Activated T-helper 1 cell treated with anti-CD3 and anti-CD28 coated beads, Interleukin-12 subunit alpha, Interleukin-12 subunit beta, Interleukin-2, Interleukin-4 antibody, amounts not matched to agents 30 ng/mL and 10 ng/mL and 1 ng/mL, durations not matched to agents 14 hours and 24 hours and 36 hours (primary cell): ENCODE results near the gene DLST. TPM values are rescaled to one million over a fixed set of nuclear protein-coding genes. Genes with fewer than 3 reads are reported as not detected.

Source experiments
- DNase-seq: peaks from one replicate; pipeline ENCODE4 v3.0.0; 2021; ENCODE audit warnings: low spot score
- H3K27ac Mint-ChIP-seq: one replicate; pipeline ENCODE4 v1.8.0; 2021; ENCODE audit warnings: mild to moderate bottlenecking, mixed read lengths
- H3K27me3 Mint-ChIP-seq: one replicate; pipeline ENCODE4 v1.8.0; 2022; ENCODE audit warnings: mild to moderate bottlenecking, moderate library complexity, mixed read lengths; ENCODE audit not compliant: insufficient read depth
- H3K36me3 Mint-ChIP-seq: one replicate; pipeline ENCODE4 v1.8.0; 2021; ENCODE audit warnings: low read depth, mixed read lengths
- H3K4me1 Mint-ChIP-seq: one replicate; pipeline ENCODE4 v1.8.0; 2021; ENCODE audit warnings: low read depth, mixed read lengths
- H3K4me3 Mint-ChIP-seq: one replicate; pipeline ENCODE4 v1.8.0; 2021; ENCODE audit warnings: mild to moderate bottlenecking, moderate library complexity, mixed read lengths
- H3K9me3 Mint-ChIP-seq: one replicate; pipeline ENCODE4 v1.8.0; 2021; ENCODE audit warnings: mixed read lengths
- intact Hi-C: fragments of 100-400 bp; cut with micrococcal nuclease; formaldehyde crosslinking; loops from one replicate; pipeline ENCODE4 v1.15.1; 2024
- total RNA-seq: library from RNA; stranded (reverse); gene quantifications from 2 replicates; pipeline ENCODE4 v1.2.3, GENCODE V29; 2022

DLST gene
- total RNA-seq, 1 donor from 2014 or later: 98.9 TPM

DNA sequence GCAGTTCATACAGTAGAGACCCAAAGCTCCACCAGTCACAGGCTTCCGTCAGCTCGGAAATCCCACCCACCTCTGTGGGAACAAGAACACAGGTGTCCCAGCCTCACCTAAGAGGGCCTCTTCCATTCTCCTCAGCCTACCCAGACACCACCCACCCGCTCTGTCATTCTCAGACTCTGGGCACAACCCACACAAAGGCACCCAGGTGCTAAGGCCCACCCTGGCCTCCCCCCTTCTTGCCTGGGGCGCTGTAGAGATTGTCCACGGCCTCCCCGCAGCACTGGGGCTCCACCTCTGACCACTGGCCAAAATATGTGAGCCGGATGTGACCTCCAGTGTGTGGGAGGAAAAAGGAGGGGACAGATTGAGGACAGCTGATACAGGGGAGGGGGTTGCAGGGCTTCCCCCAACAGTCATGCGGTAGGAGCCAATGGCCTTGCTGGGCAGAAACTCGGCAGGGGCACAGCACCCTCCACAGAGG, 27.2 kb downstream of the DLST start:
- no peak for DNase-seq
- Mint-ChIP-seq H3K27me3 (no peaks in the 10 kb centered on the region), H3K27ac (no peak overlapping the region)

DNA sequence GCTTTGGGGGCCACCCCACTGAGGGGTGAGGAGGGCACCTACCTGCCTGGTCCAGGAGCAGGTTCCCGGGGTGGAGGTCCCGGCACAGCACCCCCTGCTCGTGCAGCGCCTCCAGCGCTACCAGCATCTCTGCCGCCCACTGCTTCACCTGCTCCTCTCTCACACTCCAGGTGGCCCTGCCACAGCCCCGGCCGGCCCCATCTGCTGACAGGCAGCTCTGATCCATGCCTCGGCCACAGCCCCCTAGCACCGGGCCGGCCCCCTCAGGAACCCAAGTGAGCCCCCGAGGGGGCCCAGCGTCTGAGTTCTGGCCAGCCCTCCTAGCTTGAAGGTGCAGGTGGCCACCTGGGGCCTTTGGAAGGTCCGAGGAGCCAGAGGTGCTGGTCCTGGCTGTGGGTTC, 27.8 kb downstream of the DLST start:
- no peaks in the 10 kb centered on the region for H3K9me3 Mint-ChIP-seq
- H3K27ac Mint-ChIP-seq: no peak overlapping the region
- peaks cover 4% of the 10 kb centered on the region for H3K4me1 Mint-ChIP-seq
- H3K4me3 Mint-ChIP-seq: no peak overlapping the region
- intact Hi-C loops: no loop called here
- peaks cover 4% of the 10 kb centered on the region for H3K36me3 Mint-ChIP-seq
- no peak for DNase-seq
- H3K27me3 Mint-ChIP-seq: no peaks in the 10 kb centered on the region

More for the DNA sequence above, 27.2 kb downstream of the DLST start:
- intact Hi-C loops: no loop called here
- peaks cover 5% of the 10 kb centered on the region for H3K36me3 Mint-ChIP-seq
- peaks cover 5% of the 10 kb centered on the region for H3K4me1 Mint-ChIP-seq
- H3K4me3 Mint-ChIP-seq: no peak overlapping the region
- no peaks in the 10 kb centered on the region for H3K9me3 Mint-ChIP-seq

DNA sequence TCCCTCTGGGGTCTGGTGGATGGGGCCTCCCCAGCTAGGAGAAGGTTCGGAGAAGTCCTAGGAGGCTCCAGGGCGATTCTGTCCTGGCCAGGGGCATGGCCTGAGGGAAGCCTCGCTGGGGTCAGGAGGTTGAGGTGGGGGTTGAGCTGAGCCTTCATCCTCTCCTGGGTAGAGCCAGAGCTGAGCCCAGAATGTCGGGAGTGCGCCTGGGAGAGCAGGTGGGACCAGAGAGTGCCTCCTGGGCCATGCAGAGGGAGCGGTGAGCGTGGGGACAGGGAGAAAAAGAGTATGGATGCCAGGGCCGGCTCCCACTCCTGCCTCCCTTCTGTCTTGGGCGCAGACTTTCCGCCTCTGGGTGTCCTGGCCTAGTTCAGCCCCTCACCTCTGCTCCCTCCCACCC, 28.2 kb downstream of the DLST start:
- no peak overlapping the region for H3K27ac Mint-ChIP-seq
- no peak for DNase-seq
- H3K9me3 Mint-ChIP-seq: no peaks in the 10 kb centered on the region
- H3K4me3 Mint-ChIP-seq: no peak overlapping the region
- H3K4me1 Mint-ChIP-seq: peaks cover under 1% of the 10 kb centered on the region
- no peaks in the 10 kb centered on the region for H3K27me3 Mint-ChIP-seq
- peaks cover under 1% of the 10 kb centered on the region for H3K36me3 Mint-ChIP-seq
- intact Hi-C loops: no loop called here

DNA sequence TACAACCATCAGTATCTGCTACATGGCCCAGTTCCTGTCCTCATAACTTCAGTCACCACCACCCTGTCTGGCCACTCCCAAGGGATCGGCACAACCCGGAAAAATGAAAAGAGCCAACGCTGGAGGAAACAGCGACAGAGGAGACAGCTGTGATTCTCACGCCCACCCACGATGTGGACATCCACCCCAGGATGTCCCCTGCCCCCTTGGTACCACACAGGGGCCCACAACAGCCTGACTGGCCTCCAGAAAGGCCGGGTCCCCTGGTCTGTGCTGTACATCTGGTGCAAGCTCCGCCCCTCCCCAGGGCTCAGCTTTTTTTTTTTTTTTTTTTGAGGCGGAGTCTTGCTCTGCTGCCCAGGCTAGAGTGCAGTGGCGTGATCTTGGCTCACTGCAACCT, 28.8 kb downstream of the DLST start:
- no peak for DNase-seq
- intact Hi-C loops: no loop called here
- H3K9me3 Mint-ChIP-seq: no peaks in the 10 kb centered on the region

DNA sequence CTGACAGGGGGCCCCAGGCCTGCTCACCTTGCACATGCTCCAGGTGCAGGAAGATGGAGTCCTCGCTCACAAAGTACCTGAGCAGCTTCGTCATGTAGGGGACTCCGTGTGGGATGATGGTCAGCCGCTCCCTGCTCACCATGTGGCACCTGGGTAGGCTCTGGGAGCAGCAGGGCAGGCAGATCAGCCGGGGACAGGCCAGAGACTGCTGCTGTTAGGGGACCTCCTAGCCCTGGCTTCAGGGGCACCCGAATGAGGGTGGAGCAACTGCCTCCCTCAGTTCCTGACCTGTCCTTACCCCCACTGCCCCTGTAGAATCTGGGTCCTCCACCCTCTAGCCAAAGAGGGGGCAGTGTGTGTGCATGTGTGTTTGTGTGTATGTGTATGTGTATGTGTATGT, 29.5 kb downstream of the DLST start:
- Mint-ChIP-seq H3K4me1 (no peaks in the 10 kb centered on the region), H3K4me3 (no peak overlapping the region), H3K27ac (no peak overlapping the region)

More for the DNA sequence above, 28.8 kb downstream of the DLST start:
- Mint-ChIP-seq H3K4me1 (no peaks in the 10 kb centered on the region), H3K27me3 (no peaks in the 10 kb centered on the region), H3K4me3 (no peak overlapping the region), H3K36me3 (no peaks in the 10 kb centered on the region), H3K27ac (no peak overlapping the region)

DNA sequence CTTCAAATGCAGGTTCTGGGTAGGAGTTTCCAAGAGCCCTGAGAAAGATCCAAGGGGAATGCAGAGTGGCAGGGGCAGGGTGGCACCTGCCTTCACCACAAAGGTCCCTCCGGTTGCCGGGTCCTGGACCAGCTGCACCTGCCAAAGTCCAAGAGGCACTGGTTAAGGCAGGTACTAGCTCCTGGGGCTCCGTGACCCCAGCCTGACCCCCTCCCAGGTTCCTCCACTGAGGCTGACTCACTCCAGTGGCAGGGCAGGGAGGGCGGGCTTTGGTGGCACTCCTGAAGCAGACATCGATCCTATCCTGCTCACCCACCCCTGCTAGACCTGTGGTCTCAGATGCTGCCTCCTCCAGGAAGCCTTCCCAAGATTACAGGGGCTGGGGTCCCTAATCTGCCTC, 30.0 kb downstream of the DLST start:
- Mint-ChIP-seq H3K9me3 (no peaks in the 10 kb centered on the region), H3K36me3 (no peaks in the 10 kb centered on the region), H3K4me3 (no peak overlapping the region), H3K4me1 (no peaks in the 10 kb centered on the region), H3K27ac (no peak overlapping the region), H3K27me3 (no peaks in the 10 kb centered on the region)
- no peak for DNase-seq
- intact Hi-C loops: no loop called here

More for the DNA sequence above, 29.5 kb downstream of the DLST start:
- DNase-seq: no peak
- intact Hi-C loops: no loop called here
- Mint-ChIP-seq H3K9me3 (no peaks in the 10 kb centered on the region), H3K27me3 (no peaks in the 10 kb centered on the region), H3K36me3 (no peaks in the 10 kb centered on the region)

DNA sequence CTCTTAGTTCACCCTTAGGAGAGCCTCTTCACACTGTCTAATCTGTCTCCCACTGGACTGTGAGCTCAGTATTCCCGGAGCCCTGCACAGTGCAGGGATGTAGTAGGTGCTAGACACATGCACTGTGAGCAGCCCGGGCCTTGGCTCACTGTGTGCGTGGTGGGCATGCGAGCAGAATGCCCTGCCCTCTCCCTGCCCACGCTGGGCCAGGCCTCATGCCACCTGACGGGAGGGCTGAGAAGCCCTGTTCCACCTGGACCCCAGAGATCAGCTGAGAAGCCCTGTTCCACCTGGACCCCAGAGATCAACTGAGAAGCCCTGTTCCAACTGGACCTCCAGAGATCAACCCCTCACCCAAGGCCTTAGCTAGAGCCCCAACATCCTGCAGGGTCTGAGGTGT, 30.4 kb downstream of the DLST start:
- no peaks in the 10 kb centered on the region for H3K4me1 Mint-ChIP-seq
- H3K4me3 Mint-ChIP-seq: no peak overlapping the region
- H3K27me3 Mint-ChIP-seq: no peaks in the 10 kb centered on the region
- no peak for DNase-seq
- intact Hi-C loops: no loop called here
- H3K9me3 Mint-ChIP-seq: no peaks in the 10 kb centered on the region
- H3K27ac Mint-ChIP-seq: no peak overlapping the region
- no peaks in the 10 kb centered on the region for H3K36me3 Mint-ChIP-seq

DNA sequence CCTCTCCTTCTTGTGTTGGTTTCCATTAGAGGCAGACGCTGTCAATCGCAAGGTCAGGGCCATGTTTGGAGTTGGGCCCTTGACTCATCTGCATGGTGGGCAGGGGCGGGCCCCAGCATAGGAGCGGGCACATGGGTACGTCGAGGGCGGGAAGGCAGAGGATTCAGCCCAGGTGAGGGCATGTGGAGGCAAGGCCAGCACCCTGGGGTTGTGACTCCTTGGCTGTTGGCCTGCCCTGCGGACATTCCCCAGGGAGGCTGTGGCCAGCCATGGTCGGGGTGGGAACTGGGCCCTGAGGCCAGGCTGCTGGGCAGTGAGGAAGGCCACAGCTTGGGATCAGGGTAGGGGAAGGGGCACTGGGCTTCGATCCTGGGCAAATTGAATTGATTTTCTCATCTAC, 31.1 kb downstream of the DLST start:
- intact Hi-C loops: no loop called here
- DNase-seq: no peak
- H3K27ac Mint-ChIP-seq: no peak overlapping the region
- H3K27me3 Mint-ChIP-seq: no peaks in the 10 kb centered on the region
- H3K4me1 Mint-ChIP-seq: no peaks in the 10 kb centered on the region
- H3K4me3 Mint-ChIP-seq: no peak overlapping the region
- no peaks in the 10 kb centered on the region for H3K36me3 Mint-ChIP-seq
- H3K9me3 Mint-ChIP-seq: no peaks in the 10 kb centered on the region

DNA sequence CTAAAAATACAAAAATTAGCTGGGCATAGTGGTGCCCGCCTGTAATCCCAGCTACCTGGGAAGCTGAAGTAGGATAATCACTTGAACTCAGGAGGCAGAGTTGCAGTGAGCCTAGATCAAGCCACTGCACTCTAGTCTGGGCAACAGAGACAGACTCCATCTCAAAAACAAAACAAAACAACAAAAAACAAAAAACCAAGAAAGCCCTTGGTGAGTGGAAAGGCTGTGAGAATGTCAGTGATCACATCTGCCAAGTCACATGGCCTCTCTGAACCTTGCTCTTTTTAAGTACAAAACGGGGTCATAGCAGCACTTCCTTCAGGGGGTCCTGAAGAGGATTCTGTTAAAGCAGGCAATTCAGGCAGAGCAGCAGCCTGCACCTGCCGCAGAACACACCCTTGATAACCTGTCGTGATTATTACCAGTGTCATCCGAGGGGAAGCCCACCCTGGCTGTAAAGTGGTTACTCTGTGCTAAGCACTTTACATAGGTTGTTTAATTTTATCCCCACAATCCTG, 31.7 kb downstream of the DLST start:
- Mint-ChIP-seq H3K36me3 (no peaks in the 10 kb centered on the region), H3K4me1 (no peaks in the 10 kb centered on the region), H3K9me3 (no peaks in the 10 kb centered on the region), H3K27me3 (no peaks in the 10 kb centered on the region), H3K4me3 (no peak overlapping the region), H3K27ac (no peak overlapping the region)
- intact Hi-C loops: no loop called here
- no peak for DNase-seq

DNA sequence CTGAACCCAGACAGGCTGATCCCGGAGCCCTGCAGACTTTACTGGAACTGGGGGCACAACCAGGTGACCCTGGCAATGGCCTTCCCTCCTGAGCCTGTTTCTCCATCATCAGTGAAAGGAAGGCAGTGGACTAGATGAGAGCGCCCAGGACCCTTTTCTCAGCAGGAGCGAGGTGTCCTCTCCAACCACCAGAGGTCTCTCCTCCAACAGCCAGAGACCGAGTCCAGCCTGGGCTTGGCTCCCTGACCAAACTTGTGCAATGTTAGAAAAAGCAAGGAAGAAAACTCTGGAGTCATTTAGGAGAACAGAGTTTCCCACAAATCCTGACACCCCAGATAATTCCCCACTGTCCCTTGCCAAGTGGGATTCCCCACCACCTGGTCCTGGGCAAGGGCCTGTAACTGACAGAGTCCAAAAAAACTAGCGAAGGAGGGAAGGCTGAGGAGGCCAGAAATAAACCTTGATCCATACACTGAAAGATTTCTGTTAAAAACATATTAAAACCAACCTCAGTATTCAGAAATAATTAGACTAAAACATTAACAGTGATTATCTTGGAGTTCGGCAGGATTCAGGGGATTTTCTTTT, 32.4 kb downstream of the DLST start:
- no peak overlapping the region for H3K27ac Mint-ChIP-seq
- H3K4me1 Mint-ChIP-seq: no peaks in the 10 kb centered on the region
- H3K36me3 Mint-ChIP-seq: no peaks in the 10 kb centered on the region
- intact Hi-C loops: loop anchor here (1.0 kb wide), 1 partner anchor 174 kb away; no protein-coding TSS in a partner anchor
- H3K27me3 Mint-ChIP-seq: no peaks in the 10 kb centered on the region
- no peak overlapping the region for H3K4me3 Mint-ChIP-seq
- H3K9me3 Mint-ChIP-seq: no peaks in the 10 kb centered on the region
- DNase-seq: no peak

DNA sequence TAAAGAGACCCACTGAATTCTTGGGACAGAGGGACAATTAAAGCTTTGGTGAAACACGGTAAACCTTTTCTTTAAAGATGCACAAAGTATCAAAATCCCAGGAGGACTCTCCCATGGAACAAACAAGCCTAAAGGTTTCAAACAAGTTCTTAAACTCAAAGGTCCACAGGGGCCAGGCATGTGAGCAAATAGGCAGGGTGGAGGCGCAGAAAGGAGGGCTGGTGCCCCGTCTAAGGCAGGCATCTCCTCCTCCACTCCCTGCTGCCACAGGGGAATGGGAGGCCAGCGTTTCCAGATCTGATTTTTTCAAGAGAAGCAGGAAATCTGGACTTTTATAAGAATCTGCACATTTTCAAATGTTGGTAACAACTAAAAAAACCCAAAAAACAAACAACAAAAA, 33.7 kb downstream of the DLST start:
- Mint-ChIP-seq H3K27ac (no peak overlapping the region), H3K4me1 (no peaks in the 10 kb centered on the region), H3K36me3 (no peaks in the 10 kb centered on the region), H3K9me3 (no peaks in the 10 kb centered on the region), H3K27me3 (no peaks in the 10 kb centered on the region), H3K4me3 (no peak overlapping the region)
- no peak for DNase-seq
- intact Hi-C loops: no loop called here

DNA sequence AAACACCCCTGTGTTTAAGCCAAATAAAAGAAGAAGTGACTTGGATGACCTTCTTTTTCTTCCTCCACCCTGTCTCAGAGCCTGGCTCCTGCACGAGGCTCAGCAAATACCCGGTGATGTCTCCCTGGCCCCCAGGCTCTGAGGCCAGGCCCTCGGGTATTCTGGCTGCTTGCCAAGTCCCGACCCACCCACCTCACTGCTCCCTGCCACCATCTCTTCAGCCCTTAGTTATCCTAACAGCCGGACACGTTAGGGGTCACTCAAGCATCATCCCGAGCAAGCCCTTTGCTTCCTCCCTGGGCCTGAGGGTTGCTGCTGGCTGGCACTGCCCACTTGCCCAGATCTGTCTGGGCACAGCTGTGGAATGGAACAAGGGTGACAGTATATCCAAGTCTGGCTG, 34.1 kb downstream of the DLST start:
- H3K4me1 Mint-ChIP-seq: no peaks in the 10 kb centered on the region
- intact Hi-C loops: no loop called here
- no peaks in the 10 kb centered on the region for H3K9me3 Mint-ChIP-seq
- no peak overlapping the region for H3K27ac Mint-ChIP-seq
- no peak for DNase-seq
- H3K4me3 Mint-ChIP-seq: no peak overlapping the region
- no peaks in the 10 kb centered on the region for H3K36me3 Mint-ChIP-seq
- no peaks in the 10 kb centered on the region for H3K27me3 Mint-ChIP-seq

DNA sequence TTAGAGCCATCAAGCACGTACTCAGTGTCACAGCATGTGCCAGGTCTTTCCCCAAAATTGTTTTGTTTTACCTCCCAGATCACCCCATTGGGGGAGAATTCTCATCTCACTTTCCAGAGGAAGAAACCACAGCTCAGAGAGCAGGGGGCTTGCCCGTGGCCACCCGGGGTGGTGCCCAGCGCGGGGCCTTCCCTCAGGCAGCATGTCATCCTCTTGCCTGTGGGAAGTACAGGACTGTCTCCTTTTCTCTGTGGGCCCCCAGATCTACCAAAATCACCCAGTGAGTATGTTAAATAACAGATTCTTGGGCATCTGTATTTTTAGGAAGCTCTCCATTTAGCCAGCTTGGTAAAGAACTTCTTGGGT, 35.4 kb downstream of the DLST start:
- H3K27ac Mint-ChIP-seq: no peak overlapping the region
- no peaks in the 10 kb centered on the region for H3K4me1 Mint-ChIP-seq
- DNase-seq: no peak
- intact Hi-C loops: no loop called here
- no peaks in the 10 kb centered on the region for H3K27me3 Mint-ChIP-seq
- no peaks in the 10 kb centered on the region for H3K36me3 Mint-ChIP-seq
- no peaks in the 10 kb centered on the region for H3K9me3 Mint-ChIP-seq
- H3K4me3 Mint-ChIP-seq: no peak overlapping the region

DNA sequence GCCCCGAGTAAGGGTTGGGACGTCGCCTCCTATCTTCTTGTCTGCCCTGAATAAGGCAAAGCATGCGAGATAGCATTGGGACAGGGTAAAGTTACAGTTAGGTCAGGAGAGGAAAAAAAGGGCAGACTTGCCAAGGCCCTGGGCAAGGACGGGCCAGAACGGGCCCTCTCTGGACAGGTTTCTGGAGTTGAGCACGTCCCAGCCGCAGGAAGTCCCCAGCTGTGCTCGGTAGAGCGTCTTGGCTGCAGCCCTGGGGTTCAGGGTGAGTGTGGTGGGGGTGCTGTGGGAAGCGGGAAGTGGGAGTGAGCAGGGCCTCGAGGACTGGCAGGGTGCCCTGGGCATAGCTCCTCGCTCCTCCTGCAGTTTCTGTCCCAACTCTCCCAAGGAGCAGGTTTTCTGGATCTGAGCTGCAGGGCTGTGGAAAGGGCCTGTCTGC, 35.9 kb downstream of the DLST start:
- Mint-ChIP-seq H3K9me3 (no peaks in the 10 kb centered on the region), H3K27me3 (no peaks in the 10 kb centered on the region), H3K36me3 (no peaks in the 10 kb centered on the region), H3K27ac (no peak overlapping the region), H3K4me1 (no peaks in the 10 kb centered on the region), H3K4me3 (no peak overlapping the region)
- DNase-seq: no peak
- intact Hi-C loops: no loop called here
